ENCODE results near the gene SLC38A5.

DNA sequence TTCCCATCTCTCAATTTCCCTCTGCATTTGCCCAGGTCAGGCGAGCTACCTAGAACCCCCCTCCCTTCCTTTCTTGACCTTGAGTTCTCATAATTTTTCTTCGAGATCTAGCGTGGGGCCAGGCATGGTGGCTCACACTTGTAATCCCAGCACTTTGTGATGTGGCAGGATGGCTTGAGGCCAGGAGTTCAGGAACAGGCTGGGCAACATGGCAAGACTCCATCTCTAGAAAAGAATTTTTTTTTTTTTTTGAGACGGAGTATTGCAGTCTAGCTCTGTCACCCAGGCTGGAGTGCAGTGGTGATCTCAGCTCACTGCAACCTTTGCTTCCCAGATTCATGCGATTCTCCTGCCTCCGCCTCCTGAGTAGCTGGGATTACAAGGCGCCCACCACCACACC is 34.2 kb upstream of the SLC38A5 start:
- TF ChIP-seq, protein P1, sequence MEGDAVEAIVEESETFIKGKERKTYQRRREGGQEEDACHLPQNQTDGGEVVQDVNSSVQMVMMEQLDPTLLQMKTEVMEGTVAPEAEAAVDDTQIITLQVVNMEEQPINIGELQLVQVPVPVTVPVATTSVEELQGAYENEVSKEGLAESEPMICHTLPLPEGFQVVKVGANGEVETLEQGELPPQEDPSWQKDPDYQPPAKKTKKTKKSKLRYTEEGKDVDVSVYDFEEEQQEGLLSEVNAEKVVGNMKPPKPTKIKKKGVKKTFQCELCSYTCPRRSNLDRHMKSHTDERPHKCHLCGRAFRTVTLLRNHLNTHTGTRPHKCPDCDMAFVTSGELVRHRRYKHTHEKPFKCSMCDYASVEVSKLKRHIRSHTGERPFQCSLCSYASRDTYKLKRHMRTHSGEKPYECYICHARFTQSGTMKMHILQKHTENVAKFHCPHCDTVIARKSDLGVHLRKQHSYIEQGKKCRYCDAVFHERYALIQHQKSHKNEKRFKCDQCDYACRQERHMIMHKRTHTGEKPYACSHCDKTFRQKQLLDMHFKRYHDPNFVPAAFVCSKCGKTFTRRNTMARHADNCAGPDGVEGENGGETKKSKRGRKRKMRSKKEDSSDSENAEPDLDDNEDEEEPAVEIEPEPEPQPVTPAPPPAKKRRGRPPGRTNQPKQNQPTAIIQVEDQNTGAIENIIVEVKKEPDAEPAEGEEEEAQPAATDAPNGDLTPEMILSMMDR (IDR thresholded peaks at IDR 0.05) = no peak
- no peak for TF ChIP-seq POLR2AphosphoS5 (IDR thresholded peaks at IDR 0.05)
